ENCODE measurements around the gene C2CD4B.

The C2CD4B gene

DNA sequence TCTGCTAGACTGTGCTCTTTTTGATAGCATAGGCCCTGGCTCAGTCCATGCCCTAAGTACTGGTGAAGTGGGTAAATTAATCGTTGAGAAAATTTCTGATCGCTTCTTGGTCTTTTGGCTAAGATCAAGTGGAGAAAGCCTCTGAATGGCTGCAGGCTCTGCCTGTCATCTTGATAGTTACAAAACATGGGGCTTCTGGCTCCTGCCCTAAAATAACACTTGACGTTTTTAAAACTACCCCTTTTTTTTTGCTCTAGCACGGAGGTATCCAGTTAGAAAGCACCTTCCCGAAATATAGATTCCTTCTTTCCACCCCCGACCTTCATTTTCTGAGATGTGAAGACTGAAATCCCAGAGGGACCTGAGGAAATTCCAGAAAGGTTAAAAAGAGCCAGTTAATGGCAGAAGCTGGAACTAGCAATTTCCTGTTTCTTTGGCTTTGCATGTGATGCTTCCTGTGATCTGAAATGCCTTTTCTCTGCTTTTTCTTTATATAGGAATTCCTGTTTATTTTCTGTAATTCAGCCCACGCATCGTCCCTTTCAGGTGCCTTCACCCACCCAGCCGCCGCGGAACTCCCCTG is 799 bp upstream of the C2CD4B start:
- H2AFZ ChIP-seq (ENCODE audit: low read length): no peak overlapping the region
- peaks cover 2% of the 10 kb centered on the region for H3K79me1 ChIP-seq (ENCODE audit: low read depth, low read length)
- no peak overlapping the region for H3K14ac ChIP-seq (ENCODE audit: low read length)
- no CpG with 5 or more reads among the region's 11 CpGs for WGBS, 2 donors (ENCODE audit: extremely low coverage in 2 of 2, insufficient read length in 2 of 2, insufficient replicate concordance in 1 of 2)
- no peak overlapping the region for H4K8ac ChIP-seq (ENCODE audit: low read depth, low read length)
- H3K4me2 ChIP-seq (ENCODE audit: insufficient read depth, low read length, poor library complexity, severe bottlenecking): no peak overlapping the region
- H3K4me3 ChIP-seq (ENCODE audit: low read length in 2 of 2): no peak overlapping the region
- no peak overlapping the region for H3K27ac ChIP-seq (replicated peaks; ENCODE audit: low read length)
- H2BK15ac ChIP-seq (ENCODE audit: low read length): no peak overlapping the region
- no peak overlapping the region for H3K9ac ChIP-seq (ENCODE audit: low read depth, low read length, poor library complexity)
- no peak overlapping the region for H3K23ac ChIP-seq (ENCODE audit: low read depth, low read length, poor library complexity)
- peaks cover 1 to 4% of the 10 kb centered on the region in 2 donors for H3K4me1 ChIP-seq (ENCODE audit: control insufficient read depth in 2 of 2, insufficient read depth in 1 of 2, low read depth in 1 of 2, low read length in 2 of 2)
- no peak overlapping the region for H3K4ac ChIP-seq (ENCODE audit: low read length)
- H3K9me3 ChIP-seq (replicated peaks in 1 of 2; ENCODE audit: control insufficient read depth in 2 of 2, insufficient read depth in 1 of 2, low read depth in 1 of 2, low read length in 2 of 2): no peaks in the 10 kb centered on the region
- H2BK120ac ChIP-seq (ENCODE audit: low read depth, low read length): no peak overlapping the region
- H3K36me3 ChIP-seq (replicated peaks in 1 of 2; ENCODE audit: control insufficient read depth in 2 of 2, insufficient read depth in 2 of 2, low read length in 2 of 2): no peaks in the 10 kb centered on the region
- DNase-seq (ENCODE audit: low spot score): no peak
- no peak overlapping the region for H3K18ac ChIP-seq (ENCODE audit: low read length)
- peaks cover 9 to 77% (median 41%) of the 10 kb centered on the region in 3 experiments for H3K27me3 ChIP-seq (ENCODE audit: control insufficient read depth in 3 of 3, insufficient read depth in 3 of 3, low read depth in 1 of 3, low read length in 3 of 3)
- no peak overlapping the region for H4K91ac ChIP-seq (ENCODE audit: low read depth, low read length, poor library complexity)
- no peak overlapping the region for H2BK12ac ChIP-seq (ENCODE audit: low read length)
- H2AK5ac ChIP-seq (ENCODE audit: low read depth, low read length): no peak overlapping the region
- no peak overlapping the region for H2BK5ac ChIP-seq (ENCODE audit: low read length)

DNA sequence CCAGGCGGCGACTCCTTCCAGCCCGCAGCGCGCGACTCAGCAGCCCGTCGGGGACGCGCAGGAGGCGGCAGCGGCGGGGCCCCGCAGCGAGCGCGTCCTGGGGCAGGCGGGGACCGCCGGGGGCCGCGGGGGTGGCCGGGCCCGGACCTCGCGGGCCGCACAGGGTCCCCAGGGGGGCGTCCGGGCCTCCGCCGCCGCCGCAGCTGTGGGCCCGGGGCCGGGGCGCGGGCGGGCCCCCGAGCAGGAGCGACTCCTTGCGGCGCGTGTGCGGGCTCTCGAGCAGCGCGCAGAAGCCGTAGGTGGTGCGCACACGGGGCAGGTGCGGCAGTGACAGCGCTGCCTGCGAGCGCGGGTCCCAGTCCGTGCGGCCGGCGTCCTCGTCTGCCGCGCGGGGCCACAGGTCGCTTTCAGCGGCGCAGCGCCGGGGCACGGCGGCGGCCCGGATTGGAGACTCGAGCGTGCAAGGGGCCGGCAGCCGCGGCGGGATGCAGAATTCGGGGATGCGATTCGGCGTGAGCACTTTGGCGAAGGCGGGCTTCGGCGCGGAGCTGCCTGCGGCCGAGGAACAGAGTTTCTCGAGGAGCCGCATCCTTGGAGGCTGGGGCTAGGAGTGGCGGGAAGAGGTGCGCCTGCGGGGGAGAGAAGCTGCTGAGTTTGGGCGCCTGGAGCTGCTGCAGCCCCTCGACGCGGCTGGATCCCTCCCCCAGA is 535 bp downstream of the C2CD4B start:
- no peaks in the 10 kb centered on the region for H3K36me3 ChIP-seq (replicated peaks in 1 of 2; ENCODE audit: control insufficient read depth in 2 of 2, insufficient read depth in 2 of 2, low read length in 2 of 2)
- peaks cover 2% of the 10 kb centered on the region for H3K79me1 ChIP-seq (ENCODE audit: low read depth, low read length)
- H3K23ac ChIP-seq (ENCODE audit: low read depth, low read length, poor library complexity): peak overlapping the region; percentile 32
- H2BK120ac ChIP-seq (ENCODE audit: low read depth, low read length): no peak overlapping the region
- peaks cover 1 to 4% of the 10 kb centered on the region in 2 donors for H3K4me1 ChIP-seq (ENCODE audit: control insufficient read depth in 2 of 2, insufficient read depth in 1 of 2, low read depth in 1 of 2, low read length in 2 of 2)
- H3K14ac ChIP-seq (ENCODE audit: low read length): peak overlapping the region; percentile 85
- DNase-seq (ENCODE audit: low spot score): peak; percentile 37
- peak overlapping the region; percentile 15 to 77 for H3K4me3 ChIP-seq (ENCODE audit: low read length in 2 of 2)
- no peak overlapping the region for H2AK5ac ChIP-seq (ENCODE audit: low read depth, low read length)
- peaks cover 9 to 80% (median 41%) of the 10 kb centered on the region in 3 experiments for H3K27me3 ChIP-seq (ENCODE audit: control insufficient read depth in 3 of 3, insufficient read depth in 3 of 3, low read depth in 1 of 3, low read length in 3 of 3)
- H3K4ac ChIP-seq (ENCODE audit: low read length): no peak overlapping the region
- H3K9ac ChIP-seq (ENCODE audit: low read depth, low read length, poor library complexity): peak overlapping the region; percentile 67
- H2AFZ ChIP-seq (ENCODE audit: low read length): peak overlapping the region; percentile 92
- H2BK5ac ChIP-seq (ENCODE audit: low read length): no peak overlapping the region
- no CpG with 5 or more reads among the region's 98 CpGs for WGBS, 2 donors (ENCODE audit: extremely low coverage in 2 of 2, insufficient read length in 2 of 2, insufficient replicate concordance in 1 of 2)
- H3K9me3 ChIP-seq (replicated peaks in 1 of 2; ENCODE audit: control insufficient read depth in 2 of 2, insufficient read depth in 1 of 2, low read depth in 1 of 2, low read length in 2 of 2): no peaks in the 10 kb centered on the region
- H4K8ac ChIP-seq (ENCODE audit: low read depth, low read length): no peak overlapping the region
- H2BK15ac ChIP-seq (ENCODE audit: low read length): no peak overlapping the region
- H3K4me2 ChIP-seq (ENCODE audit: insufficient read depth, low read length, poor library complexity, severe bottlenecking): peak overlapping the region; percentile 99
- H2BK12ac ChIP-seq (ENCODE audit: low read length): no peak overlapping the region
- H3K18ac ChIP-seq (ENCODE audit: low read length): peak overlapping the region; percentile 29
- no peak overlapping the region for H3K27ac ChIP-seq (replicated peaks; ENCODE audit: low read length)
- H4K91ac ChIP-seq (ENCODE audit: low read depth, low read length, poor library complexity): no peak overlapping the region

DNA sequence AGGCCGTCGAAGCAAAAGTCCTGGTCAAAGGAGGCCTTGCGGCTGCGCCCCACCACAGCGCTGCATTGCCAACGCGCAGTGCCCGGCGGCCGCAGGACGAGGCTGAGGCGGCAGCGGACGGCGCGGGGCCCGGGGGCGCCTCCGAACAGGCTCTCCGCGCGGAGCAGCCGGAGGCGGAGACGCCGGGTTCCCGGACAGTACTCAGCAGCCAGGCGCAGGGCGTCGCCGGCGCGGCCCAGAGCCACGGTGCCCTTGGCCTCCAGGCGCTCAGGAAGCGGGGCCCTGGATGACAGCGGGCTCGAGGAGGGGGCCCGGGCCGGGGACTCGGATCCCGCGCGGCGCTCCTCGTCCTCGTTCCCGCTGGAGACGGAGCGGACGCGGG is 1.1 kb downstream of the C2CD4B start:
- Histone ChIP-seq H2BK120ac (ENCODE audit: low read depth, low read length) (no peak overlapping the region), H2AFZ (ENCODE audit: low read length) (peak overlapping the region; percentile 80), H3K4me1 (ENCODE audit: control insufficient read depth in 2 of 2, insufficient read depth in 1 of 2, low read depth in 1 of 2, low read length in 2 of 2) (peaks cover 1 to 4% of the 10 kb centered on the region in 2 donors), H2BK15ac (ENCODE audit: low read length) (no peak overlapping the region), H3K14ac (ENCODE audit: low read length) (no peak overlapping the region), H4K8ac (ENCODE audit: low read depth, low read length) (no peak overlapping the region), H3K27me3 (ENCODE audit: control insufficient read depth in 3 of 3, insufficient read depth in 3 of 3, low read depth in 1 of 3, low read length in 3 of 3) (peaks cover 9 to 82% (median 41%) of the 10 kb centered on the region in 3 experiments), H3K4me3 (ENCODE audit: low read length in 2 of 2) (peak overlapping the region in 1 of 2 donors; percentile 71), H3K36me3 (replicated peaks in 1 of 2; ENCODE audit: control insufficient read depth in 2 of 2, insufficient read depth in 2 of 2, low read length in 2 of 2) (no peaks in the 10 kb centered on the region), H2BK5ac (ENCODE audit: low read length) (no peak overlapping the region), H3K9ac (ENCODE audit: low read depth, low read length, poor library complexity) (no peak overlapping the region), H3K9me3 (replicated peaks in 1 of 2; ENCODE audit: control insufficient read depth in 2 of 2, insufficient read depth in 1 of 2, low read depth in 1 of 2, low read length in 2 of 2) (no peaks in the 10 kb centered on the region), H3K18ac (ENCODE audit: low read length) (no peak overlapping the region), H3K23ac (ENCODE audit: low read depth, low read length, poor library complexity) (no peak overlapping the region), H2BK12ac (ENCODE audit: low read length) (no peak overlapping the region), H3K79me1 (ENCODE audit: low read depth, low read length) (peaks cover 2% of the 10 kb centered on the region), H3K27ac (replicated peaks; ENCODE audit: low read length) (no peak overlapping the region), H4K91ac (ENCODE audit: low read depth, low read length, poor library complexity) (no peak overlapping the region), H2AK5ac (ENCODE audit: low read depth, low read length) (no peak overlapping the region), H3K4me2 (ENCODE audit: insufficient read depth, low read length, poor library complexity, severe bottlenecking) (peak overlapping the region; percentile 99), H3K4ac (ENCODE audit: low read length) (no peak overlapping the region)
- WGBS, 2 donors (ENCODE audit: extremely low coverage in 2 of 2, insufficient read length in 2 of 2, insufficient replicate concordance in 1 of 2): no CpG with 5 or more reads among the region's 52 CpGs
- DNase-seq (ENCODE audit: low spot score): peak; percentile 18

DNA sequence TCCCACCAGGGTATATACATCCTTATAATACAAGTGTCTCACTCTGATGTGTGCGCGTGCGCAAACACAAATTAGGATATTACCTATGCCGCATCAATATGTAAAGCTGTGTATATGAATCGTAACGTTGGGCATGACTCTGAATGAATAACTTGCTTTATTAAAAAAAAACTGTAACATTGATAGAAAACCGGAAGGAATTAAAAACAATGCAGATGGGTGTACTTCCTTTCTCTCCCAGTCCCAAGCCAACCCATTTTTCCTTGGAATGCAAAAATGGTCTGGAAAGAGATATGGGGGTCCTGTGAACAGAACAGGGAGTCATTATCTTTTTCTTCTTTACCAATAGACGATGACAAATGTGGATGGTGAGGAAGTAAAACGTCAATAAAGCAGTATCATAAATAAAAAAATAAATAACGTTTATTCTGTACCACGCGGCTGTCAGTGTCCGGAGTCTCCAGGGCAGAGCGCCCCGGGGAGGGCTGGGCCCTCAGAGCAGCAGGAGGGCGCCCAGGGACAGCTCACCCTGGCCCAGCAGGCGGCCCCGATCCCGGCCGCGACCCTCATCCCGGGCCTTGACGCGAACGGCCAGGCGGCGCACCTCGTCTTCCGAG is 1.6 kb downstream of the C2CD4B start:
- Histone ChIP-seq H2BK5ac (ENCODE audit: low read length) (no peak overlapping the region), H2BK15ac (ENCODE audit: low read length) (no peak overlapping the region), H3K4ac (ENCODE audit: low read length) (no peak overlapping the region), H3K79me1 (ENCODE audit: low read depth, low read length) (peaks cover 2% of the 10 kb centered on the region), H3K27me3 (ENCODE audit: control insufficient read depth in 3 of 3, insufficient read depth in 3 of 3, low read depth in 1 of 3, low read length in 3 of 3) (peaks cover 9 to 79% (median 41%) of the 10 kb centered on the region in 3 experiments), H2BK120ac (ENCODE audit: low read depth, low read length) (no peak overlapping the region), H2AFZ (ENCODE audit: low read length) (peak overlapping the region; percentile 80), H3K18ac (ENCODE audit: low read length) (no peak overlapping the region), H2AK5ac (ENCODE audit: low read depth, low read length) (no peak overlapping the region), H3K27ac (replicated peaks; ENCODE audit: low read length) (no peak overlapping the region), H2BK12ac (ENCODE audit: low read length) (no peak overlapping the region), H3K14ac (ENCODE audit: low read length) (no peak overlapping the region), H3K23ac (ENCODE audit: low read depth, low read length, poor library complexity) (no peak overlapping the region), H3K9ac (ENCODE audit: low read depth, low read length, poor library complexity) (no peak overlapping the region), H3K4me3 (ENCODE audit: low read length in 2 of 2) (no peak overlapping the region), H3K9me3 (replicated peaks in 1 of 2; ENCODE audit: control insufficient read depth in 2 of 2, insufficient read depth in 1 of 2, low read depth in 1 of 2, low read length in 2 of 2) (no peaks in the 10 kb centered on the region), H4K8ac (ENCODE audit: low read depth, low read length) (no peak overlapping the region), H4K91ac (ENCODE audit: low read depth, low read length, poor library complexity) (no peak overlapping the region), H3K4me2 (ENCODE audit: insufficient read depth, low read length, poor library complexity, severe bottlenecking) (peak overlapping the region; percentile 99), H3K36me3 (replicated peaks in 1 of 2; ENCODE audit: control insufficient read depth in 2 of 2, insufficient read depth in 2 of 2, low read length in 2 of 2) (no peaks in the 10 kb centered on the region), H3K4me1 (ENCODE audit: control insufficient read depth in 2 of 2, insufficient read depth in 1 of 2, low read depth in 1 of 2, low read length in 2 of 2) (peaks cover 1 to 4% of the 10 kb centered on the region in 2 donors)
- DNase-seq (ENCODE audit: low spot score): no peak
- no CpG with 5 or more reads among the region's 29 CpGs for WGBS, 2 donors (ENCODE audit: extremely low coverage in 2 of 2, insufficient read length in 2 of 2, insufficient replicate concordance in 1 of 2)
